ENCODE results near the gene ZFP1.
"Not testable (repeated sequence)": the region's sequence is repeated elsewhere in the genome, so short reads cannot be mapped to it uniquely, and the experiment has no call there.

- TF ChIP-seq EZH2phosphoT487 (IDR thresholded peaks at IDR 0.05; ENCODE audit: unreplicated experiment); CTCF (conservative IDR thresholded peaks at IDR 0.05; ENCODE audit: low read depth in 2 of 2); REST (IDR thresholded peaks at IDR 0.05; ENCODE audit: unreplicated experiment); EZH2 (IDR thresholded peaks at IDR 0.05; ENCODE audit: low read depth, unreplicated experiment); POLR2AphosphoS5 (IDR thresholded peaks at IDR 0.05; ENCODE audit: low read depth); CREB1 (CRISPR knock-in tag; IDR thresholded peaks at IDR 0.05; ENCODE audit: low read depth); NANOG (IDR thresholded peaks at IDR 0.05; ENCODE audit: borderline replicate concordance); JUNB (IDR thresholded peaks at IDR 0.05; ENCODE audit: unreplicated experiment): not testable (repeated sequence)
Measured at GRCh38 chr16:75209514-75209913, 61.2 kb downstream of the ZFP1 start.
